C1 segment of cervical spinal cord (tissue), 14 donors: ENCODE results near the gene TMEM69.
"Not testable (repeated sequence)": the region's sequence is repeated elsewhere in the genome, so short reads cannot be mapped to it uniquely, and the experiment has no call there.

Experiments
- DNase-seq, 14 donors: peaks; one replicate each; lab custom pipeline; 2025; lab: John Stamatoyannopoulos, UW

TMEM69 gene

GRCh38 chr1:45730780-45731319 is 42.9 kb downstream of the TMEM69 start:
- DNase-seq, result no peak

DNA sequence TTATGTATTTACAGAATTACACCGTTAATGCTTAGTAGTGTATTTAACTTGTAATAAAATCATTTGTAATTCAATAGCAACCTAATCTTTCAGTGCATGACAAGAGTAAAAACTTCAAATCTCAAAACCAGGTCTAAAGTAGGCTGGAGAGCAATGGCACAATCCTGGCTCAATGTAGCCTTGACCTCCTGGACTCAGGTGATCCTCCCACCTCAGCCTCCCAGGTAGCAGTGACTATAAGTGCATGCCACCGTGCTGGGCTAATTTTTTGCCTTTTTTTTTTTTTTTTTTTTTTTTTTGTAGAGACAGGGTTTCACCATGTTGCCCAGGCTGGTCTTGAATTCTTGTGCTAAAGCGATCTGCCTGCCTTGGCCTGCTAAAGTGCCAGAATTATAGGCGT is 51.2 kb downstream of the TMEM69 start:
- no peak for DNase-seq

DNA sequence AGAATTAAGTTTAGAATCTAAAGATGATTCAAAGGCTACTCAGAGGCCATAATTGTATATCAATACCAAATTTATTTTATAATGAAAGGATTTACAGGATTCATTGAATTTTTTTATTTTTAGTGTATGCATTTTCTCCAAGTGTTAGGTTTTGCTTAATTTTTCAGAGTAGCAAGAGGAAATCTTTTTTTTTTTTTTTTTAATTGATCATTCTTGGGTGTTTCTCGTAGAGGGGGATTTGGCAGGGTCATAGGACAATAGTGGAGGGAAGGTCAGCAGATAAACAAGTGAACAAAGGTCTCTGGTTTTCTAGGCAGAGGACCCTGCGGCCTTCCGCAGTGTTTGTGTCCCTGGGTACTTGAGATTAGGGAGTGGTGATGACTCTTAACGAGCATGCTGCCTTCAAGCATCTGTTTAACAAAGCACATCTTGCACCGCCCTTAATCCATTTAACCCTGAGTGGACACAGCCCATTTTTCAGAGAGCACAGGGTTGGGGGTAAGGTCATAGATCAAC is 51.7 kb downstream of the TMEM69 start:
- DNase-seq, result not testable (repeated sequence)
